ENCODE measurements around the gene GRIN1. TPM values are rescaled to one million over a fixed set of nuclear protein-coding genes. Genes with fewer than 3 reads are reported as not detected.

GRIN1 gene
- total and polyA plus RNA-seq, 10 of the 15 experiments (the other 5 are each of a cell fraction or from before 2014, with no cell fraction given) = 0.05 to 0.10 (median 0.06) TPM; not detected in 6

- ChIA-PET POLR2A (interaction anchor here (0.7 kb wide), 1 partner anchor 44 kb away, joined by 3 read pairs; no protein-coding TSS in a partner anchor), CTCF (interaction anchor here (0.6 to 1.1 kb wide), 2 partner anchors 66 to 166 kb away, joined by 3 to 5 read pairs; no protein-coding TSS in a partner anchor), RAD21 (ENCODE audit: unreplicated experiment) (interaction anchor here (1.4 kb wide), 1 partner anchor 7 kb away, joined by 3 read pairs; the partner anchor contains the start of genes ANAPC2 and SSNA1), SMC1A (ENCODE audit: uncharacterized antibody, unreplicated experiment) (no interaction called here)
- TF ChIP-seq EP300 (IDR thresholded peaks at IDR 0.05; ENCODE audit: borderline replicate concordance in 1 of 2, control insufficient read depth in 1 of 2, low read depth in 2 of 2, low read length in 2 of 2) = no peak
- no peak for TF ChIP-seq BCL11A (IDR thresholded peaks at IDR 0.05; ENCODE audit: low read depth, low read length)
- TF ChIP-seq ZNF687 (IDR thresholded peaks at IDR 0.05) = no peak
- TF ChIP-seq GABPA (IDR thresholded peaks at IDR 0.05; ENCODE audit: low read depth) = no peak
- no peak for TF ChIP-seq MAX (IDR thresholded peaks at IDR 0.05; ENCODE audit: low read depth, low read length)
- TF ChIP-seq ZNF384 (IDR thresholded peaks at IDR 0.05; ENCODE audit: borderline replicate concordance, low read depth, low read length) = no peak
- no peak for TF ChIP-seq RFX5 (IDR thresholded peaks at IDR 0.05; ENCODE audit: low read depth, low read length)
- no peak for TF ChIP-seq SMAD1 (IDR thresholded peaks at IDR 0.05; ENCODE audit: low read depth, partially characterized antibody)
- TF ChIP-seq IKZF2 (IDR thresholded peaks at IDR 0.05) = no peak
- no peak for TF ChIP-seq CEBPB (IDR thresholded peaks at IDR 0.05; ENCODE audit: borderline replicate concordance in 1 of 2, low read depth in 2 of 2, low read length in 2 of 2)
- no peak for TF ChIP-seq BRCA1 (IDR thresholded peaks at IDR 0.05; ENCODE audit: low read depth, low read length)
- Histone ChIP-seq H3K9ac (ENCODE audit: control insufficient read depth, insufficient read depth, low read length) (no peak overlapping the region), H4K20me1 (ENCODE audit: control insufficient read depth, insufficient read depth) (no peaks in the 10 kb centered on the region), H3K27me3 (replicated peaks in 1 of 2; ENCODE audit: control insufficient read depth in 2 of 2, insufficient read depth in 2 of 2, low read length in 1 of 2) (no peaks in the 10 kb centered on the region), H3K27ac (ENCODE audit: control insufficient read depth, insufficient read depth) (no peak overlapping the region), H3K4me1 (ENCODE audit: control insufficient read depth, insufficient read depth, low read length) (peaks cover 5% of the 10 kb centered on the region), H3K9me3 (replicated peaks; ENCODE audit: control insufficient read depth, insufficient read depth, low read length) (no peaks in the 10 kb centered on the region), H2AFZ (ENCODE audit: control insufficient read depth, low read depth, low read length) (no peak overlapping the region), H3K36me3 (ENCODE audit: control insufficient read depth in 2 of 2, insufficient read depth in 2 of 2, low read length in 1 of 2) (peaks cover 0 to 5% of the 10 kb centered on the region in 2 experiments; a peak in 2 of 4 replicates), H3K4me3 (no peak overlapping the region), H3K4me2 (ENCODE audit: control insufficient read depth, insufficient read depth) (no peak overlapping the region), H3K79me2 (ENCODE audit: control insufficient read depth, insufficient read depth, low read length) (no peaks in the 10 kb centered on the region; the same call in 1 of the 2 replicates)
- DNase-seq (ENCODE audit: low read depth, low spot score) (no peak), ATAC-seq (no peak), FAIRE-seq (no peak)
- in situ Hi-C loops (cut with MboI) = no loop called here
- intact Hi-C loops (cut with micrococcal nuclease; ENCODE audit: unreplicated experiment) = no loop called here
- no TSS peak for BruUV-seq (replicated peaks)
- 93% methylated on average over 20 of the region's 21 CpGs for WGBS (ENCODE audit: insufficient coverage, insufficient replicate concordance, low lambda C conversion rate, missing lambda C conversion rate)
Measured at GRCh38 chr9:137195525-137196220, 56.7 kb downstream of the GRIN1 start.
